HCT116 (cell line): Measurements from ENCODE around the gene ZBTB16.

Source experiments
- EZH2 ChIP-seq: fragments of 200-600 bp; sonication (generic); IDR thresholded peaks from 2 replicates; pipeline ENCODE4 v1.6.1; 2017; ENCODE audit warnings: antibody characterized with exemption, mixed run types
- JUND ChIP-seq: IDR thresholded peaks from 2 replicates; pipeline ENCODE4 v1.6.1; 2012
- POLR2A ChIP-seq: IDR thresholded peaks from 2 replicates; pipeline ENCODE4 v1.7.0; 2011; ENCODE audit warnings: borderline replicate concordance; ENCODE audit not compliant: insufficient read depth, insufficient read length; ENCODE audit errors: extremely low read depth
- RAD21 ChIP-seq: IDR thresholded peaks from 2 replicates; pipeline ENCODE4 v1.6.1; 2012; ENCODE audit warnings: low read depth, mild to moderate bottlenecking
- REST ChIP-seq: IDR thresholded peaks from 2 replicates; pipeline ENCODE4 v1.6.1; 2012; ENCODE audit warnings: low read depth
- SIN3A ChIP-seq: IDR thresholded peaks from 2 replicates; pipeline ENCODE4 v1.6.1; 2012; ENCODE audit warnings: low read depth
- SP1 ChIP-seq: IDR thresholded peaks from 2 replicates; pipeline ENCODE4 v1.6.1; 2012; ENCODE audit warnings: low read depth
- ZNF274 ChIP-seq: fragments of 200-500 bp; sonication (Bioruptor generic); IDR thresholded peaks from 2 replicates; pipeline ENCODE4 v1.6.1; 2014; ENCODE audit warnings: mild to moderate bottlenecking, low read depth, low read length, inconsistent platforms
- TF ChIP-seq, protein P1 (sequence below), 3 experiments: fragments of 200-600 bp in 1 of 3; sonication (generic) in 1 of 3; IDR thresholded peaks in 2 of 3; conservative IDR thresholded peaks in 1 of 3; 2 replicates each; pipeline ENCODE4 v1.5.1; 2012 to 2017; ENCODE audit warnings: low read depth in 2 of 3, low read length in 2 of 3, antibody characterized with exemption in 1 of 3, borderline replicate concordance in 1 of 3, control low read depth in 1 of 3, mild to moderate bottlenecking in 1 of 3, mixed read lengths in 1 of 3, mixed run types in 1 of 3, moderate library complexity in 1 of 3; ENCODE audit not compliant: insufficient read depth in 1 of 3

GRCh38 chr11:114036958-114037357 lies 22.6 kb upstream of the ZBTB16 start:
- TF ChIP-seq, protein P1, sequence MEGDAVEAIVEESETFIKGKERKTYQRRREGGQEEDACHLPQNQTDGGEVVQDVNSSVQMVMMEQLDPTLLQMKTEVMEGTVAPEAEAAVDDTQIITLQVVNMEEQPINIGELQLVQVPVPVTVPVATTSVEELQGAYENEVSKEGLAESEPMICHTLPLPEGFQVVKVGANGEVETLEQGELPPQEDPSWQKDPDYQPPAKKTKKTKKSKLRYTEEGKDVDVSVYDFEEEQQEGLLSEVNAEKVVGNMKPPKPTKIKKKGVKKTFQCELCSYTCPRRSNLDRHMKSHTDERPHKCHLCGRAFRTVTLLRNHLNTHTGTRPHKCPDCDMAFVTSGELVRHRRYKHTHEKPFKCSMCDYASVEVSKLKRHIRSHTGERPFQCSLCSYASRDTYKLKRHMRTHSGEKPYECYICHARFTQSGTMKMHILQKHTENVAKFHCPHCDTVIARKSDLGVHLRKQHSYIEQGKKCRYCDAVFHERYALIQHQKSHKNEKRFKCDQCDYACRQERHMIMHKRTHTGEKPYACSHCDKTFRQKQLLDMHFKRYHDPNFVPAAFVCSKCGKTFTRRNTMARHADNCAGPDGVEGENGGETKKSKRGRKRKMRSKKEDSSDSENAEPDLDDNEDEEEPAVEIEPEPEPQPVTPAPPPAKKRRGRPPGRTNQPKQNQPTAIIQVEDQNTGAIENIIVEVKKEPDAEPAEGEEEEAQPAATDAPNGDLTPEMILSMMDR (IDR thresholded peaks at IDR 0.05 in 2 of 3, conservative IDR thresholded peaks at IDR 0.05 in 1 of 3; ENCODE audit: borderline replicate concordance in 1 of 3, insufficient read depth in 1 of 3, low read depth in 2 of 3, low read length in 2 of 3): no peak
- no peak for TF ChIP-seq EZH2
- TF ChIP-seq POLR2A: no peak
- TF ChIP-seq JUND: no peak
- TF ChIP-seq RAD21: no peak
- TF ChIP-seq SP1: no peak
- TF ChIP-seq ZNF274: no peak
- no peak for TF ChIP-seq REST
- TF ChIP-seq SIN3A: no peak
